Glutamatergic neuron (in vitro differentiated cells): Measurements from ENCODE around the gene SMAD3. TPM values are rescaled to one million over a fixed set of nuclear protein-coding genes. Genes with fewer than 3 reads are reported as not detected.

Source experiments
- DNase-seq: peaks from one replicate; pipeline ENCODE4 v3.0.0; 2022
- H3K27ac Mint-ChIP-seq: one replicate; pipeline ENCODE4 v1.8.0; 2020; ENCODE audit warnings: mild to moderate bottlenecking, mixed read lengths, inconsistent platforms; ENCODE audit not compliant: unreplicated experiment
- H3K27me3 Mint-ChIP-seq: one replicate; pipeline ENCODE4 v1.8.0; 2020; ENCODE audit warnings: mild to moderate bottlenecking, moderate library complexity, mixed read lengths, inconsistent platforms; ENCODE audit not compliant: unreplicated experiment
- H3K36me3 Mint-ChIP-seq: one replicate; pipeline ENCODE4 v1.8.0; 2020; ENCODE audit warnings: mild to moderate bottlenecking, mixed read lengths, inconsistent platforms; ENCODE audit not compliant: unreplicated experiment
- H3K4me1 Mint-ChIP-seq: one replicate; pipeline ENCODE4 v1.8.0; 2020; ENCODE audit warnings: mild to moderate bottlenecking, low read depth, mixed read lengths, inconsistent platforms; ENCODE audit not compliant: unreplicated experiment
- H3K4me3 Mint-ChIP-seq: one replicate; pipeline ENCODE4 v1.8.0; 2020; ENCODE audit warnings: mild to moderate bottlenecking, mixed read lengths, inconsistent platforms; ENCODE audit not compliant: unreplicated experiment
- H3K9me3 Mint-ChIP-seq: one replicate; pipeline ENCODE4 v1.8.0; 2020; ENCODE audit warnings: mild to moderate bottlenecking, moderate library complexity, mixed read lengths, inconsistent platforms; ENCODE audit not compliant: unreplicated experiment
- total RNA-seq: library from RNA; stranded (reverse); fragmentation: NEBNext Ultra II Directional; extraction: Animal tissue kit (Norgen Biotek cat#: 25700); gene quantifications from one replicate; pipeline ENCODE4 v1.2.1, GENCODE V29; 2021; ENCODE audit not compliant: unreplicated experiment
- TF ChIP-seq, protein P1 (sequence below): fragments of 200-600 bp; sonication (generic); IDR thresholded peaks from one replicate; pipeline ENCODE4 v1.5.0; 2021; ENCODE audit not compliant: partially characterized antibody, unreplicated experiment

SMAD3 gene
- total RNA-seq, 1 donor from 2014 or later: 5.0 TPM

DNA sequence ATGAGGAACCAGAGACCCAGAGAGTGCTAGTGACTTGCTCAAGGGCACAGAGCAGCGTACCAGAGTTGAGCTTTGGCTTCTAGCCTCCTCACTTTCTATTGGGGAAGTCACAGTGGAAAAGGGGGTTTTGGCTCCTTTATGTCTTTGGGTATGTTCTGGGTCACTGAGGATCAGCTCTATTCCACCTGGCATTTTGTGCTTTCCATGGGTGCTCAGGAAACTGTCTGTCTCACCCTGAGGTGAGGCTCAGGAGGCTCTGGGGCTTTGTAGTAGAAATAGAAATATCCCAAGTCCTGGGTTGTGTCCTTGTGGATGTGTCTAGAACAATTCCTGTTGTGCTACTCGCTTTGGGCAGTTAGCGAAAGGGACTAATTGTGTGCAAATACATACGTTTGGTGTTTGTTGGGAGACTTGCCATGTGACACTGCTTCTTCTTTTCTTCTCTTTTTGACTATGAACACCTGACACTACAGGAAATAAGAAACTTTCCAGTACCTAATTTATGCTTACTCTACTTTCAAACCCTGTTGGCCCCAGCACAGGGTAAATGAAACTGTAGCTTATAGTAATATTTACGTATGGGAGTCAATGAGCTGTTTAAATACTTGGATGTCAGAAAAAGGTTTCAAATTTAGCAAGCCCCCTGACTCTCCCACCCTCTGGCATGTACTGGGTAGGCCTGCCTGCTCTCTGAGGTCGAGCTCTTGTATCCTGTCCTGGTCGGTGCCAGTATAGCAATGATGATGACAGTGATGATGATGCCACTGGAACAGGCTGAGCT is 35.6 kb downstream of the SMAD3 start:
- Mint-ChIP-seq H3K4me1 (peaks cover 6% of the 10 kb centered on the region), H3K27me3 (no peaks in the 10 kb centered on the region), H3K27ac (no peak overlapping the region), H3K9me3 (peaks cover 2% of the 10 kb centered on the region), H3K36me3 (no peaks in the 10 kb centered on the region), H3K4me3 (no peak overlapping the region)
- DNase-seq: no peak
- TF ChIP-seq, protein P1, sequence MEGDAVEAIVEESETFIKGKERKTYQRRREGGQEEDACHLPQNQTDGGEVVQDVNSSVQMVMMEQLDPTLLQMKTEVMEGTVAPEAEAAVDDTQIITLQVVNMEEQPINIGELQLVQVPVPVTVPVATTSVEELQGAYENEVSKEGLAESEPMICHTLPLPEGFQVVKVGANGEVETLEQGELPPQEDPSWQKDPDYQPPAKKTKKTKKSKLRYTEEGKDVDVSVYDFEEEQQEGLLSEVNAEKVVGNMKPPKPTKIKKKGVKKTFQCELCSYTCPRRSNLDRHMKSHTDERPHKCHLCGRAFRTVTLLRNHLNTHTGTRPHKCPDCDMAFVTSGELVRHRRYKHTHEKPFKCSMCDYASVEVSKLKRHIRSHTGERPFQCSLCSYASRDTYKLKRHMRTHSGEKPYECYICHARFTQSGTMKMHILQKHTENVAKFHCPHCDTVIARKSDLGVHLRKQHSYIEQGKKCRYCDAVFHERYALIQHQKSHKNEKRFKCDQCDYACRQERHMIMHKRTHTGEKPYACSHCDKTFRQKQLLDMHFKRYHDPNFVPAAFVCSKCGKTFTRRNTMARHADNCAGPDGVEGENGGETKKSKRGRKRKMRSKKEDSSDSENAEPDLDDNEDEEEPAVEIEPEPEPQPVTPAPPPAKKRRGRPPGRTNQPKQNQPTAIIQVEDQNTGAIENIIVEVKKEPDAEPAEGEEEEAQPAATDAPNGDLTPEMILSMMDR: no peak

- Mint-ChIP-seq H3K4me3 (no peak overlapping the region), H3K9me3 (peaks cover 2% of the 10 kb centered on the region)
- no peak for DNase-seq
Observed at GRCh38 chr15:67101911-67102598, 36.7 kb downstream of the SMAD3 start.

DNA sequence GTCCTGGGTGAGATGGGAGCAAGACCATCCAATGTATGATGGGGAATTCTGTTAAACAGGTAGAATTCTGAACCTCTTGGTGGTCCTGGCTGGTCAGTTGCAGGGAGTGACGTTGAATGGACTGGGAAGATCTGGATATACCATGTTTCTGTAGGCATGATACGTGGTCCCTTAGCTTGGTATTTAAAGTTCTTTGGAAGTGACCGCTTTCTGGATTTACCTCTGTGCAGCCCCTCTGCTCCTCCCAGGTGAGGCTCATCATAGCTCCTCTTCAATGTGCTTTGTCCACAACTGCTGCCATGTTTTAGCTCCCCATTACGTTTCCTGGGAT is 37.2 kb downstream of the SMAD3 start:
- H3K27me3 Mint-ChIP-seq: no peaks in the 10 kb centered on the region
- H3K9me3 Mint-ChIP-seq: peaks cover 2% of the 10 kb centered on the region
- no peak overlapping the region for H3K4me3 Mint-ChIP-seq
- peaks cover 14% of the 10 kb centered on the region for H3K4me1 Mint-ChIP-seq
- no peak for DNase-seq
- H3K27ac Mint-ChIP-seq: no peak overlapping the region
- H3K36me3 Mint-ChIP-seq: no peaks in the 10 kb centered on the region
- TF ChIP-seq, protein P1: no peak

More at GRCh38 chr15:67101911-67102598, 36.7 kb downstream of the SMAD3 start:
- peaks cover 14% of the 10 kb centered on the region for H3K4me1 Mint-ChIP-seq
- H3K27me3 Mint-ChIP-seq: no peaks in the 10 kb centered on the region
- no peak overlapping the region for H3K27ac Mint-ChIP-seq
- TF ChIP-seq, protein P1: no peak
- no peaks in the 10 kb centered on the region for H3K36me3 Mint-ChIP-seq

DNA sequence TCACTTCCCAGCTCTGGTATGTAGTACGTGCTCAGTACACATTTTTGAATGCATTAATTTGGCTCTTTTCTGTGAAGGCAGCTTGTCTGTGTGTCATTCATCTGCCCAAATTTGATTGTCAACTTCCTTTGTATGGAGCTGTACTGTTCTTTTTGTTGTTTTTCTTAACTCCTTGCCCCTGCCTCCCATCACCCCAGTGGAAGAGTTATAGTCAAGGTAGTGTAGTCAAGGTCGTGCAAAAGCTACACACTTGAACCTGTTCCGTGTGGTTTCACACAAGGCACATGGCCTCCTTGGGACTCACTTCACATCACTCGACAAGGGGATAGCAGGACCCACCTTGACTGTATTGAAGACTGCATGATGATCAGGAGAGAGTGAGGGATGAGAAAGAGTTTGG is 37.6 kb downstream of the SMAD3 start:
- Mint-ChIP-seq H3K9me3 (peaks cover 2% of the 10 kb centered on the region), H3K27ac (no peak overlapping the region), H3K4me3 (no peak overlapping the region), H3K36me3 (no peaks in the 10 kb centered on the region), H3K4me1 (peaks cover 15% of the 10 kb centered on the region), H3K27me3 (no peaks in the 10 kb centered on the region)
- TF ChIP-seq, protein P1: no peak
- DNase-seq: no peak

DNA sequence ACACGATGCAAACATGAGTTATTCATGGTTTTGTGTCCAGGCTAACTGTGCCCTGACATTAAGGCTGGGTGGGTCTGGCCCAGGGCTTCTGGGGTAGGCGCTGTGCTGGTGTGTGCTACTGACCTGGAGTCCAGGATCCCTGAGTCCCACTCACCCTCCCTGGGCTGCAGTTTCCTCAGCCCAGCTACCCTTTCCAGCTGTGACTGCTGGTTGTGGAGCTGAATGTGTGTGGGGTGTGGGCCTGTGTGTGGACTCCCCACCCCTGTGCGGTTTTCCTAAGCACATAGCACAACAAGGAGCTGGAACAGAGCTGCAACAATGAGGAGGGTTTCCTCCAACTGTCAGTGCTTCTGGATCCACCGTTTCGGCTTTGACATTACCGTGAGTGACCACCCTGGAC is 38.0 kb downstream of the SMAD3 start:
- Mint-ChIP-seq H3K4me1 (peaks cover 19% of the 10 kb centered on the region), H3K9me3 (peaks cover 2% of the 10 kb centered on the region), H3K27ac (no peak overlapping the region), H3K27me3 (no peaks in the 10 kb centered on the region), H3K4me3 (no peak overlapping the region), H3K36me3 (no peaks in the 10 kb centered on the region)
- no peak for DNase-seq
- TF ChIP-seq, protein P1: no peak
